ENCODE results near the gene NUP210. TPM values are rescaled to one million over a fixed set of nuclear protein-coding genes. Genes with fewer than 3 reads are reported as not detected.

Gene NUP210
- total and polyA plus RNA-seq, 2 of the 13 experiments (the other 11 are each of a cell fraction or from before 2014, with no cell fraction given), result 31.6 to 35.2 TPM

GRCh38 chr3:13299531-13300155 is 120.5 kb downstream of the NUP210 start:
- intact Hi-C loops (cut with micrococcal nuclease; ENCODE audit: unreplicated experiment) (loop anchor here (10.0 kb wide), 1 partner anchor 155 kb away; no protein-coding TSS in a partner anchor), in situ Hi-C loops (cut with HindIII; ENCODE audit: extremely low pct_ligation_motif_present, low pct_unique_long_range_greater_than_20kb) (loop anchor here (5.0 kb wide), 1 partner anchor 153 kb away; no protein-coding TSS in a partner anchor)
- no peaks in the 10 kb centered on the region for H3K36me3 ChIP-seq (replicated peaks in 1 of 2; ENCODE audit: control insufficient read depth in 1 of 2, insufficient read depth in 2 of 2, low read length in 2 of 2)
- H3K27ac ChIP-seq (ENCODE audit: extremely low read length, insufficient read depth, low read length), result no peak overlapping the region
- peaks cover 0 to 28% of the 10 kb centered on the region in 2 experiments; a peak in 3 of 5 replicates for H3K27me3 ChIP-seq (ENCODE audit: control insufficient read depth in 1 of 2, insufficient read depth in 2 of 2, low read length in 2 of 2)
- no peaks in the 10 kb centered on the region for H4K20me1 ChIP-seq (ENCODE audit: insufficient read depth, low read length)
- H3K9ac ChIP-seq (ENCODE audit: insufficient read depth, low read depth, low read length), result no peak overlapping the region
- no peak overlapping the region for H3K4me3 ChIP-seq (replicated peaks in 1 of 3; ENCODE audit: insufficient read depth in 1 of 3, low read depth in 2 of 3, low read length in 3 of 3)
- POLR2A ChIA-PET, result no interaction called here
- DNase-seq (ENCODE audit: low spot score) (no peak), FAIRE-seq (no peak), ATAC-seq (no peak)
- no peak overlapping the region for H2AFZ ChIP-seq (ENCODE audit: low read length)
- peaks cover 56% of the 10 kb centered on the region for H3K4me1 ChIP-seq (ENCODE audit: insufficient read depth, low read length)
- H3K9me3 ChIP-seq (ENCODE audit: low read length), result no peaks in the 10 kb centered on the region
- H3K4me2 ChIP-seq (ENCODE audit: low read depth, low read length), result no peak overlapping the region
- no peaks in the 10 kb centered on the region for H3K79me2 ChIP-seq (ENCODE audit: insufficient read depth, low read length)
- no TSS peak for BruUV-seq (replicated peaks)
- CTCF ChIA-PET (ENCODE audit: low intra/inter-chr PET ratio, low total read pairs), result no interaction called here
- 61% methylated on average over 4 of the region's 7 CpGs for WGBS (ENCODE audit: low lambda C conversion rate)
- TF ChIP-seq IRF1 (CRISPR knock-in tag; IDR thresholded peaks at IDR 0.05; ENCODE audit: low read depth) (no peak), SP2 (CRISPR knock-in tag; IDR thresholded peaks at IDR 0.05) (no peak), TGIF2 (CRISPR knock-in tag; IDR thresholded peaks at IDR 0.05) (no peak), ZNF558 (CRISPR knock-in tag; IDR thresholded peaks at IDR 0.05; ENCODE audit: borderline replicate concordance) (no peak), HMGA1 (CRISPR knock-in tag; conservative IDR thresholded peaks at IDR 0.05) (no peak), RFX5 (IDR thresholded peaks at IDR 0.05; ENCODE audit: low read depth, low read length) (no peak), SNAPC2 (CRISPR knock-in tag; IDR thresholded peaks at IDR 0.05) (no peak), ZNF24 (IDR thresholded peaks at IDR 0.05) (no peak), PBX3 (CRISPR knock-in tag; IDR thresholded peaks at IDR 0.05; ENCODE audit: borderline replicate concordance) (no peak), ZFP91 (CRISPR knock-in tag; IDR thresholded peaks at IDR 0.05; ENCODE audit: borderline replicate concordance) (no peak), ZNF407 (CRISPR knock-in tag; IDR thresholded peaks at IDR 0.05; ENCODE audit: not compliant biosample characterization) (no peak)

Measured in HepG2 (cell line).